Left renal cortex interstitium (tissue), 4 donors: Measurements from ENCODE around the gene MVB12A. TPM values are rescaled to one million over a fixed set of nuclear protein-coding genes. Genes with fewer than 3 reads are reported as not detected.

Source experiments
- DNase-seq, 4 donors: peaks; one replicate each; pipeline ENCODE4 v3.0.0-alpha.2; 2013; ENCODE audit warnings: low read depth in 4 of 4, low spot score in 2 of 4, missing footprints in 1 of 4
- polyA plus RNA-seq, 4 donors: library from polyadenylated mRNA; unstranded; fragments of 120-200 nt; gene quantifications; one replicate each; pipeline ENCODE4 v1.2.1, GENCODE V29; 2013; ENCODE audit not compliant: insufficient read length in 4 of 4

Gene MVB12A
- polyA plus RNA-seq, 4 donors: 53.2 to 97.6 (median 80.9) TPM

DNA sequence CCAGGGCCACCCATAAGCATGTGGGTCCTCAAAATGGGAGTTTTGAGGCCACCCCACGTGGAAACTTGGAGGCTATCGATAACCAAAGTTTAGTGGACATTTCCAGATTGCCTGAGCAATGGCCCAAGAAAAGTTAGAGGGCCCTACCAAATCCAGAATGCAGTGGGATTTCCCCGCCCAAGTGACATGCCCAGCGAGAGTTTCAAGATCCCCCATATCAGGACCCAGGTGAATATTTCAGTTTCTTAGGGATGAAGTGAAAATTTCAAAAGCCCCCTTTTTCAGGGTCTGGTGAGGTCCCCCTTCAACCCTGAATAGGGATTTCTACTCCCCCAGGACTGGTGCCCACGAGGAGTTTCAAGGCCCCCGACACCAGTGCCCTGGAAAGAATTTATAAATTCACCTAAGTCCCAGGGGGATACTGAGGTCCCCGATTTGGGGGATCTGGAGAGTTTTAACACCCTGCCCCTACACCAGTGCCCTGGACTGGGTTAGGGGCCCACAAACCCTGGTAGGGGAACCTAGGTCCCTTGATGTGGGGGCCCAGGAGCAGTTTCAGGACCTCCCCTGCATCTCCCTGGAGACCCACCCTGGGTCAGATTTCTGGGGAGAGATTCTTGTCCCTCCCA is 15.1 kb upstream of the MVB12A start:
- DNase-seq: no peak

DNA sequence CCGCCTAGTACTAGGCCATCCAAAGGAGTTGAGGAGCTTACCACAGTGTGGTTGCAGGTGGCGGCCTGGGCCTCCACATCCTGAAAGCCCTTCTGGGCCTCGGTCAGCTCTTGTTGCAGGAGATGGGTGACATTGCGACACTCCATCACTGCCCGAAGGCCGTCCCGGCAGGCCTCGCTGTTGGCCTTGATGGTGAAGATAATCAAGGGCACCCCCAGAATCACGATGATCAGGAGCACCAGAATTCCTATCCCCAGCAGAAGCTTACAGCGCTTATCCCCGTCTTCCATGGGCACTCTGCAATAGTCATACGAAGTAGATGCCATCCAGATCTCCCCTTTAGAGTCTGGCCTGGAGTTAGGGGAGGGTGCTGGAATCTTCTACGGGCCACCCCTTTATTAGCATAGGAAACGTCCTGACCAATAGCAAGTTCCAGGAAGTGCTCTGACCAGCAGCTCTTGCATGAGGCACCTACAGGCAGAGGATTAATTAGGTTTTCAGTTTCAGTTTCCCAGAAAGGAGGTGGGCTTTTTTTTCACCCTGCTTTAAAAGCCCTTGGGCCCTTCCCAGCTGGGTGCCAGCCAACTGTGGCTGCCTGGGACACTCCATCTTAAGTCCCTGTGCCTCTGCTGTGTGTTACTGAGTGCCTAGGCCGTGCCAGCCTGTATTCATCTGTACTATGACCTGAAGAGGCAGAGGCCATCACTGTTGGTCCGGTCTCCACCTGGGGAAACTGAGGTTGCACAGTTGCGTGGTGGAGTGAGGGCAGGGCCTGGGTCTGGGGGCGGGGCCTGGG is 14.4 kb upstream of the MVB12A start, which contains the start of gene BST2:
Gene BST2 (minus strand): TSS at position 381 of the 796 bp plus-strand sequence. CDS start 55 bp downstream, at position 326.
- no peak for DNase-seq

DNA sequence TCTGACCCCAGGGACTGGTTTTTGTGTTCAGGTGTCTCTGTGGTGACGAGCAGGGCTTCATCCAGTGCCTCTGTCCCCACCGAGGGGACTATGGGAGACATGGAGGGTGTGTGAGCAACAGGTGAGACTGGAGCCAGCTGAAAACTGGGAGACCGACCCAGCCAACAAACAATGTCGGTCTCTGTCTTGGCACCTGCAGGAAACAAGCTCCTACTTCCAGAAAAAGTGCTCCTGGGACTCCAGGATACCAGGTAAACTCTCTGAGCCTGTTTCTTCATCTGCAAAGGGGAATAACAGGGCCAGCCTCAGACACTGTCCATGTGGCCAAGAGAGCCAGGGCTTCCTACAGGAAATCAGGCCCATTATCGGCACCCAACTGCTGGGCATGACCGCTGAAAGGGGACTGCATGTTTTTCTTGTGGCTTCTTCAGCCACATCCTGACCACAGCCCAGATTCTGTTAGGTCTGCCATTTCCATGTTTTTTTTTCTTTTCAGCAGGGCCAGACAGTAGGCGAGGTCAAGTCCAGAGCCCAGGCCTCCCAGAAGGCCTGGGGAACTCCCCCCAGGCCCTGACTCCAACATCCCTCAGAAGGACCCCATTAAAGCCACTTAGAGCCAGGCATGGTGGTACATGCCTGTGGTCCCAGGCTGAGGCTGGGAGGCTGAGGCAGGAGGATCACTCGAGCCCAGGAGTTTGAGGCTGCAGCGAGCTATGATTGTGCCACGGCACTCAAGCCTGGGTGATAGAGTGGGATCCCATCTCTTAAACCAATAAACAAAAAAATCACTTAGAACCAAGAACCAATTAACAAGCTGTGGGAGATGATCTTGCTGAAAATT is 13.6 kb upstream of the MVB12A start:
- DNase-seq: no peak

DNA sequence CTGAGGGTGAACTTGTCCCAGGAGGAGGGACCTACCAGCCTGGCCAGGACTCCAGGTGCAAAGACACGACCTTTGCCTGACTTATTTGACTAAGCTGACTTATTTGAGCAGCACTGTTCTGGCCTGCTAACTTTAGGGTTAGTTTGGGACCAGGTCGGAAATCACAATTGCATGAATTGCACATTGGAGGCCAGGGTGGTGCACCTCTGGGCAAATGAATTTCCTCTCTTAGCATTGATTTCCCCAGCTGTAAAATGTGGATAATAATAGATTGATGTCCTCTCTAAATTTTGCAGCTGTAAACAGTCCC is 13.0 kb upstream of the MVB12A start:
- DNase-seq: no peak

DNA sequence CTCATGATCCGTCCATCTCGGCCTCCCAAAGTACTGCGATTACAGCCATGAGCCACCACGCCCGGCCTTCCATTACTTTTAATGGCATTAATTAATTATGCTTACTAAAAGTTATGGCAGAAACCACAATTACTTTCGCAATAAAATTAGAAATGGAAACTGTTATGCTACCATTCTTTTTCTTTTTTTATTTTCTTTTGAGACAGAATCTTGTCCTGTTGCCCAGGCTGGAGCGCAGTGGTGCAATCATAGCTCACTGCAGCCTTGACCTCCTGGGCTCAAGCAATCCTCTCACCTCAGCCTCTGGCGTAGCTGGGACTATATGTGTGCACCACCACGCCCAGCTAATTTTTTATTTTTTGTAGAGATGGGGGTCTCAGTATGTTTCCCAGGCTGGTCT is 9.9 kb upstream of the MVB12A start:
- DNase-seq: no peak

DNA sequence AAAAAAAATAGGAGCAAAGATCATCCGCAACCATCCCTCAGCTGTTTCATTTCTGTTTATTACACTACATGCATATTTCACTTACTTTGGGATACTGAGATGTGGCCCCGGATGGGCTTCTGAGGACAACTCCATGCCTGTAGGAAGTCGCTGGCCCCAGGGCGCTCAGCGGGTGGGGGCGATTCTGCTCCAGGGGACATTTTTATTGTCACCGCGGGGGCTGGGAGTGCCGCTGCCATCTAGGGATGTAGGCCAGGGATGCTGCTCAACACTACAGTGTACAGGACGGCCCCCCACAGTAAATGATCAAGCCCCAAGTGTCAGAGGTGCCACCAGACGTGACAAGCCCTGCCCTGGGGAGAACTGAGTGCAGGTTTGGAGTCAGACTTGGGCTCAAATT is 8.0 kb upstream of the MVB12A start:
- no peak for DNase-seq

DNA sequence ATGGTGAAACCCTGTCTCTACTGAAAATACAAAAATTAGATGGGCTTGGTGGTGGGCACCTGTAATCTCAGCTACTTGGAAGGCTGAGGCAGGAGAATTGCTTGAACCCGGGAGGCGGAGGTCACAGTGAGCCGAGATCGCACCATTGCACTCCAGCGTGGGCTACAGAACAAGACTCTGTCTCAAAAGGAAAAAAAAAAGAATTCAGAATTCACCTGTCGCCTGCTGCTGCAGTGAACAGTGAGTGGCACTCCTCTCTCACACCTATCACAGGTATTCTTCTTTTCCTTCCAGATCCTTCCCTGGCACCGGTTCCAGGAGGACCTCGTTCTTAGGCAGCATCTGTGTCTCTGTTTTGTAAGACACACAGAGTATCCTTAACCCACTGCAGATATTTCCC is 5.8 kb upstream of the MVB12A start:
- DNase-seq: no peak

DNA sequence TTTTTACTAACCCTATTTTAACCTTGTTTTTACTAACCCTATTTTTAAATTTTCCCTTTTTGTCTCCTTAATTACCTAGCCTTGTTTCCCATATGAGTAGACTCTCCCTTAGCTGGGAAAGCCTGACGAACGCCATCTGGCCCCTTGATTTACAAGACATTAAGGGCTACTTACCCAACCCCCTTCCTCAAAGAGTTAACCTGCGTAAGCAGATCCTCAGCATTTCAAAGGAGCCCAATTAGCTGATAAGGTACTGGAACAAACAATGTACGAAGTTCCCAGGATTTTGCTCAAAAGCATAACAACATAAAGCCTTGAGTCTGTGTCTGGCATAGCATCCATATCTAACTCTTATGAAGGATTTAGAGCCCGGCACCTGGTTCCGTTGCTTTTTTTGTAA is 4.7 kb upstream of the MVB12A start:
- no peak for DNase-seq

DNA sequence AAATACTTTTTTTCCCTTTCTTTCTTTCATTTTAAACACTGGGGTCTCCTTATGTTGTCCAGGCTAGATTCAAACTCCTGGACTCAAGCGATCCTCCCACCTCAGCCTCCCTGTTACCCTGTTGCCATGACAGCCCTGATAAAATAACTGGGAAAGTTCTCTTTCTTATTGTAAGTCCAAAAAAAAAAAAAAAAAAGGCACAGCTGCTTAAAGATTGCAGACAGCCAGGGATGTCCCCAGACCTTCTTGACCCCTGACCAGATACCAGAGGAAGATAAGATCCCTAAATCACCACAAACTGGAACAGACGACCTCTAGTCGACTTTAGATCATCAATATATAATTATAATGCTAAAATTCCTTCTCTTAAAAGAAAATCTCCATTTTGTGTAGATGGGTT is 1.1 kb upstream of the MVB12A start:
- no peak for DNase-seq

DNA sequence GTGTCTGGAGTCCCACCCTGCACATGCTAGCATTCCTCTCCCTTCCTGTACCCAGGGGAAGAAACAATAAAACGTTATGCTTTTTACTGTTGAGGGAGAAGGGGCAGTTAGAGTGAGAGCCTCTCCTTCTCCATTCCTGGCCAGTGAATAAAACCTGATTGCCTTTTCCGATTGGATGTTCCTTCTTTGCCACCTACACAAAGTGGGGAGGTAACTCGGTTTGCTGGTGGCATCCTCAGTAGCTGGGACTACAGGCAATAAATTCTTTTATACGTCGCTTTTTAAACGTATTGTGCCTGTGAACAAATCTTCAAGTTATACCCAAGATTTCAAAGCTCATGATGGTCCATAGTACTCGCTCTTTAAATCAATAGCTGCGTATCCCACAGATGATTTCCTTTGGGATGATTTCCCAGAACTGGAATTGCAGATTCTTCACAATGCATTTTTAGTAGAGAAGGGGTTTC is 660 bp upstream of the MVB12A start:
- no peak for DNase-seq

DNA sequence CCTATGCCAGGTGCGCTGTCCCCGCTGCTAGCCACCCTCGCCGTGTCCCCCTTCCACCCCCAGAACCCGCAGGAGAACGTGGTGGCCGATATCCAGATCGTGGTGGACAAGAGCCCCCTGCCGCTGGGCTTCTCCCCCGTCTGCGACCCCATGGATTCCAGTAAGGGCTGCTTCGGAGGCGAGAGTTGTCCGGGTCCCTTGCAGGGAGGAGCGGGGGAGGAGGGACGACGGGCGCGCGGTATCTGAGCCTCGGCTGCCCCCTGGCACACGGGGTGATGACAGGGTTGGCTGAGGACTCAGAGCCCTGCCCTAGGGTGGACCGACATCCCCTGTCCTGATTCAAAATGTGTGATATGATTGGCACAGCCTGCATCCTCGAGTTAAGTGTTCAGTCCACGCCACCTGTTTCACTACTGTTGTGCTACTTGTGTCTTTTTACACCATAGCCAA is 653 bp downstream of the MVB12A start:
- no peak for DNase-seq

DNA sequence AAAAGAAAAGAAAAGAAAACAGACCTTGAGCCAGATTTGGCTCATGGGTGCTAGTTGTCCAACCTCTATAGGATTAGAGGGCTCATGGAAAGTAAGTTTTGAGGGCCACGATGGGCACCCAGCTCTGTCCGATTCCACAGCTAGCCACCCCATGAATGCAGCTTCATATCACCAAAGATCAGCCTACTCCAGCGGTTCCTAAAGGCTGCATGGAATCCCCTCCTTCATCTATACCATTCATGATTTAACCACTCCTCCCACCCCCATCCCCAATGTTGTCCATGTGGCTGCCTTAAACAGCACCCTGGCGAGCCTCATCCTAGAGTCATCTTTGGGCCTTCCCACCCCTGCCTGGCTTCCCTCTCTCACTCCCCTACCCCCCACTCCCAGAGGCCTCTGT is 2.1 kb downstream of the MVB12A start:
- no peak for DNase-seq

DNA sequence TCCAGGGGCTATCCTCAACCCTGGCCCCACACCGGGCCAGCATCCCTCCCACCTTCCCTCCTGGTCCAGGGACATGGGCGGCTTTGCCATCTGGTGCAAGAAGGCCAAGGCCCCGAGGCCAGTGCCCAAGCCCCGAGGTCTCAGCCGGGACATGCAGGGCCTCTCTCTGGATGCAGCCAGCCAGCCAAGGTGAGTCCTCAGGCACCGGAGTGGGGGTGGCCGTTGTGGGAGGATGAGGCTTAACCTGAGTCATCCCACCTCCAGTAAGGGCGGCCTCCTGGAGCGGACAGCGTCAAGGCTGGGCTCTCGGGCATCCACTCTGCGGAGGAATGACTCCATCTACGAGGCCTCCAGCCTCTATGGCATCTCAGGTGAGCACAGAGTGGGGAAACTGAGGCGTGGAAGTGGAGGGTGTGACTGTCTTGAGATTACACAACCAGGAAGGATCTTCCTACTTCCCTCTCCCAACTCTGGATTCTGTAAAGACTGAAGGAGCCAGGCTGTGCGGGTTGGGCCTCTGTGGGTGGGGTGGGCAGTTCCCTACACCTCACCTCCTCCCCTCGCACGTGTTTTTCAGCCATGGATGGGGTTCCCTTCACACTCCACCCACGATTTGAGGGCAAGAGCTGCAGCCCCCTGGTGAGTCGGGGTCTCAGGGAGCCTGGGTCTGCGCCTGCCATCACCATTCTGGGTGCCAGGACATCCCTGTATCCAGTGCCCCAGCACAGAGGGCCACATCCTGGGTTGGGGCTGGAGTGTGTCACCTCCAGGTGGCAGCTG is 3.8 kb downstream of the MVB12A start:
- DNase-seq: no peak

DNA sequence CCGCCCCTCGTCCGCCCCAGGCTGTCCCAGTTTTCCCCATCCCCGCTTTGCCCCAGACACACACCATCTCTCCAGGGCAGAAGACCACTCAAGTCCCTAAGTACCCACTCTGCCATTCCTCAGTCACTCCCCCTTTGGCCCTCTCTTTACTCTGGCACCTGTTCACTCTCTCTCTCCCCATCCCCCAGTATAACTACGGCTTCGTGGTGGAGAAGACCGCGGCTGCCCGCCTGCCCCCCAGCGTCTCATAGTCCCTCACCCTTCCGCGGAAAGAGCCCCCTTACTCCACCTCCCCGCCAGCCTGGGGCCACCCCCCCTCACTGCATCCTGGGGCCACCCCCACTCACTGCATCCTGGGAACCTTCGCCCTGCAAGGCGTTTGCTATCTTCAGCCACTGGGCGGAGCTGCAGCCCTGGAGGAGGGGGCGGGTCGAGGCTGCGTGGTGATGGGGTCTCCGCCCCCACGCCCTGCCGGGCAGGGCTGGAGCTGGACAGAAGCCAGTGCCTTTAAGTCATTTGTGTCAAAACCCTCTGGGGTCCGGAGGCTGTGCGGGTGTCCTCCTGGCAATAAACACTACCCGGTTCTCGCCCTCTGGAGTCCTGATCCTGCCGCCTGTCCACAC is 5.0 kb downstream of the MVB12A start:
- no peak for DNase-seq

DNA sequence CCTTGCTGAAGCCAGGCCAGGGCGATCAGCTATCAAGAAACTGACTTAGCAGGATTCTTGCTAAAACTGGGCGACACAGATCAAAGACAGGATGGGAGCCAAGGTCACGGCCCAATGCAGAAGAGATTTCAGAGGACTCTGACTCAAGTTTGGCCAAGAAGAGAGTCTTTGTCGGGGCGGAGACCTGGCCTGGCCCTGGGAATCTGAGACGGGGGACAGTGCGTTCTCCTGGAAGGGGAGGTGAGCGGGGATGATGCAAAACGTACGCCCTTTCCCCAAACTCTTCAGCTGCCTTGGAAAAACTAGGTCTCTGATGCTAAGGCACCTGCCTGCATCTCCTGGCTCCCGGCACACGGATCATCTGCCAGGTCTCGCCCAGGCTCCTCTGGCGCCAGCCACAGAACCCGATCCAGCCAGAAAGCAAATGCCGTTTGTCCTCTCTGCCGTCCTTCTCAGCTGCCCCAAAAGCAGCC is 9.8 kb downstream of the MVB12A start:
- no peak for DNase-seq

DNA sequence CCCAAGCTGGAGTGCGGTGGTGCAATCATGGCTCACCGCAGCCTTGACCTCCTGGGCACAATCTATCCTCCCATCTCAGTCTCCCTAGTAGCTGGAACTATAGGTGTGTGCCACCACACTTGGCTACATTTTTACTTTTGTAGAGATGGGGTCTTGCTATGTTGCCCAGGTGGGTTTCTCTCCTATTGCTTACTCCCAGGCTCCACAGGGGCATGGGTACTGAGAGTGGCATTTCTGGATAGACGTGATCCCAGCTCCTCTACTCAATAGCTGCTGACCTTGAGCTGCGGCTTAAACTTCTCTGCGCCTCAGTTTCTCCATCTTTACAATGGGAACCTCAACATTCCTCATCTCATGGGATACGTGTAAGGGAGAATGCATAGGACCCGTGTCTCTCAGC is 11.6 kb downstream of the MVB12A start:
- no peak for DNase-seq

DNA sequence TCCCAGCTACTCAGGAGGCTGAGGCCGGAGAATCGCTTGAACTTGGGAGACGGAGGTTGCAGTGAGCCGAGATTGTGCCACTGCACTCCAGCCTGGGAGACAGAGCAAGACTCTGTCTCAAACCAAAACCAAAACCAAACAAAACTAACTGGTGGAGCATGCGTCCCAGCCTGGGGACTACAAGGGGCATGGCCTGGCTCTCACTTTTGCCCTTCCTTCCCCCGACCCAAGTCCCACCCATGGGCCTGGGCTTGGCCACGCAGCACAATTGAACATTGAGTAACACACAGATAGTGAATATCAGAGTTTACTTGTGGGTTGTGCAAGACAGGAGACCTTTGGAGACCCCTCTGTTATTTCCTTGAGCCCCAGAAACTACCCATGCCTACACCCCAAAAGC is 15.4 kb downstream of the MVB12A start:
- no peak for DNase-seq

DNA sequence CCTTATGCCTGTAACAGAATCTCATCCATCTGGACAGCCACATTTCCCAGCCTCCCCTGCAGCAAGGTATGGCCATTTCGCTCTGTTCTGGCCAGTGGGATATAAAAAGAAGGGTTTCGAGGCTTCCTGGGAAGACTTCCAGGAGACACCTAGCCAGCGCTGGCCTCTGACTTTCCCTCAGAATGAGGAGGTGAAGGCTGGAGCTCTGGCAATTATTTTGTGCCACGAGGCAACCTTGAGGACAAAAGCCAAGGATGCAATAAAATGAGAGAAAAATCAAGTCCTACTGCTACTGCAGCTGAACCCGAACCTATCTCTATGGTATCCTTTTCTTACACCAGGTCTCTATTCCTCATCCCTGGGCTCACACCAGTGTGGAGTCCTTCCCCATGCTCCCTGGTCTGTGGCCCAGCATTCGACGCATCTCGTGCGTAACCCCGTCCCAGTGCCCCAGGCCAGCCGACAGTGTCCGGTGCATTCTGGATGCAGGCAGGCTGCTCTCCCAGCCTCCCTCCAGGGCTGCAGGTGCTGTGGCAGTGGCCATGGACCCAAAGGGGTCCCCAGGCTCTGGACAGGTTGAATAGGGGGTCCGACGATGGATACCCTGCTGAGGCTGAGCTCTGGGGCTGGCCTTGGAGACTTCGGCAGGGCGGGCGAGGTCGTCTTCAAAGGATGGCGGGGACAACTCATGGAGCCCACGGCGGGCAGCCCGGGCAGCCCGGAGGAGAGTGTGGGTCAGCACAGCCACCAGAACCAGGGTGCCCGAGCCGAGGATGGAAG is 16.4 kb downstream of the MVB12A start:
- no peak for DNase-seq

DNA sequence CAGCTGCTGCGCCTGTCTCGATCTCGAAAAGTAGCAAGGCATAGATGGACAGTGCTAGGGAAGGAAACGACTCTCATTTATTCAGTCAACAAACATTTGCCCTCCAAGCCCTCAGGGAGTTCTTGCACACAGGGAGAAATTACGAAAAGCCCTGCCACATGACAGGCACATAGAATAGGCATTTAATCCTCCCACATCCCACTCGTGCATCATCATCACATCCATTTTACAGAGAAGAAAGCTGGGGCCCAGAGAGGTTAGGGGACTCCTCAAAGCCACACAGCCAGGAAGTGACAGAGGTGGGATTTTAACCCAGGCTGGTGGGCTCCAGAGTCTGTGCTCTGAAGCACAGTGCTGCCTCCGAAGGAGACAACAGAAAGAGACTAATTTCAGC is 17.0 kb downstream of the MVB12A start:
- no peak for DNase-seq
